HL-60/S4 treated with retinoic acid at 250 ng/mL for 4 days and 3 days (cell line): ENCODE measurements around the gene AMBP.

Experiments
- in situ Hi-C: fragments of 300-500 bp; cut with MboI; formaldehyde crosslinking; loops from 2 replicates; pipeline ENCODE4 v1.7.0; 2022; ENCODE audit warnings: low sequenced_read_pairs

AMBP gene

GRCh38 chr9:114012126-114012525 lies 66.0 kb downstream of the AMBP start:
- in situ Hi-C loops: no loop called here

DNA sequence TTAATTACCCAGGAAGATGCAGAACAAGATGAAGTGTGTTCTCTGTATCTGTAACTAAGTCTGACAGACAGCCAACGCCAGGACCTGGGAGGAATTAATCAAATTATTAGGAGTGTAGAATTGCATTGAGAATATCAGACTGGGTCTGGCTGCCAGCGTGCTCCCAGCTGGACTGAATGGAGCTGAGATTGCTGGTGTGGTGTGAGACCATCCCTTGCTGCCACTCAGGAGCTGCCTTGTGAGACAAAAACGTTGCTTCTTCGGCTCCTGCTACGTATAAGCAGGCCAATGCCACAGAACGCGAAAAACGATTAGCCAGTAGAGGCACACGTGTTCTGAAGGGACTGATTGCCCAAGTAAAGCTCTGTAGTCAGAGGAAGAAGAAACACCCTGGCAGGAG lies 66.8 kb downstream of the AMBP start:
- in situ Hi-C loops: no loop called here
